Measurements from ENCODE around the gene TFF2.

The TFF2 gene

DNA sequence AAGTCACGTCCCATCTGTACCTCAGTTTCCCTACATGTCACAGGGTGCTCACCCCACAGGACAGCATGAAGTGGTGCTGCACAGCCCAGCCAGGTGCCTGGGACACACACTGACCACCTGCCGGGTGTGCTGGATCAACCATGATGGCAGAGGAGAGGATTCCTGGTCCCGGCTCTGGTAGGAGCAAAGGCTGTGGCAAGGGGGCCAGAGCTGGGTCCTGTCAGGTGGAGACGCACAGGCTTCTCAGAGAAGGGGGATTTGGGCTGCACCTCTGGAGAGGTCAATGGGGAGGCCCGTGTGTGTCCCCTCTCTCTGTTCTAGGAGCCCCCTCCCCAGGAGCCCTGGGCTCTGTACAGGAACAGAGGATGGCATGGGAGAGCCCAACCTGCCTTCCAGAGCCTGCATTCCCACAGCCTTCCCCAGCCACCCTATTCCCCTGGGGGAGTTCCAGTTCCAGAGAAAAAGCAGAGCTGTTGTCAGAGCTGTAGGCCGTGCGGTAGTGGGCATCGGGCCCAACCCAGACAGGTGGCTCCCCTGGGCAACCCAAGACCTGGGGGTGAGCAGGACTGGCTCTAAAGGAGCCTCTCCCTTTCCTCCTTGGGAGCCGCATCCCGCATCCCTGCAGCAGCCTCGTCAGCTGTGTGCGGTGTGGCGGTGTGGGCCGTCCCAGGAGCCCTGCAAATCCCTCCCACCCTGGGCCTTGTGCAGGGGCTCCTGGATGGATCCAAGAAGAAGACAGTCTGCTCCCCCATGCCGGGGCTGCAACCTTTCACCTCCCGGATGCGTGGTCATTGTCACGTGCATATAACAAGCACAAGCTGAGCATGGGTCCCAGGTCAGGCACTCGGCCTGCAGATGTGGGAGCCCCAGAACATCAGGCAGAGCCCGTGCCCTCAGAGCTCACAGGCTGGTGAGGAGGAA, 32.7 kb downstream of the TFF2 start:
- no peak for DNase-seq

DNA sequence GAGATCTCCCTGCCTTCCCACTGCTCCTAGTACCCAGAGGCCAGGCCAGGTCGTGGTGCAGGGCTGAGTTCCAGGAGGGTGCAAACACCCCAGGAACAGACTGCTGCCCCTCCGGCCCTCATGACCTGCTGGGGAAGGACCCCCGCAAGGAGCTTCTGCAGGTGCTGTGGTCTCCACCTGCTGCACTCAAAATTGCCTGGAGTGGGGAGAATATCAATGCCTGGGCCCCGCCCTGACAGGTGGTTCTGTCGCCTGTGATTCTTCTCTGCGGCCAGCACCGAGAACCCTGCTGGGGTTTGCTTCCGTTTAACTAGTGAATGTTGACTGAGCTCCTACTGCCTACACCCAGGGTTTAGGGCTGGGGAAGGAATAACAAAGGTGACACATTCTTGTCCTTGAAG, 33.5 kb downstream of the TFF2 start:
- DNase-seq = no peak

DNA sequence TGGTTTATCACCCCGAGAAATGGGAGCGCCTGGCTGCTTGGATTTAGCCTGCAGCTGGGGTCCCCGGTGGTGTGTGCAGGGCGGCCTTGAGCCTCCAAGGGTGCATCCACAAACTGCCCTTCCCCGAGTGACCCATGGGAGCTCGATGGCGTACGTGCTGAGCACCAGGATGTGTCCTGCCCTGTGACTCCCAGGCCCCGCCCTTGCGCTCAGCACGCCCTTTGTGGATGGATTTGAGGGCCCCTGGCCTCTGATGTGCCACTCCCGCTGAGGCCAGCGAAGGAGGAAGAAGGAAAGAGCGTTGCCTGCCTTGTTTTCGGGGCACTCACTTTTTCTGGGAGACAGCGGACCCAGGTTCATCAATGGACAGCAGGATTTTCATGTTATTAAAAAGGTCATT, 33.9 kb downstream of the TFF2 start:
- no peak for DNase-seq

DNA sequence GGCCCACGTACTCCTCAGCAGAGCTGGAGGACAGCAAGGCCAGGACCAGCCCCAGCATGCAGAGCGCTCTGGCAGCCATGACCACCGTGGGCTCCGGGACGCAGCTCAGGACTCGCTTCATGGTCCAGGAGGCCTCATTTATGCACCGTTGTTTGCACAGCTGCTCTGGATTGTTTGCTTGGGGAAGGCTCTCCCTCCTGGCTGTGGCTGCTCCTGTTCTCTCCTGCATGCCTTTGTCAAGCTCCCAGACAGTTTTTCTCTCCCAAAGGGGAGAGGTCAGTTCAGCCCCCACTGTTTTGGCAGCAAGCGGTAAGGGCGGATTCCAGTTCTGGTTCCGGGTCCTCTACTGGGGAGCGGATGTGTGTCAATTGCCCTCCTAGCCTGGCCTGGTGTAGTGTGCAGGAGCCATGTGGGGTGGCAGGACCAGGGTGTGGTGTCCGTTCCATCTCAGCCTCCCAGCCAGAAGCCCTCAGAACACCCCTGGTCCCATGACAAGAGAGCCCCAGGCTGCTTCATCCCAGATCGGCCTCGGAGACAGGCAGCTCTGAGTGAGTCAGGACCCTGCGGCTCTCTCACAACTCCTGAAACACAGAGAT, 35.4 kb downstream of the TFF2 start, which contains the start of gene TFF3:
Gene TFF3, minus strand, starts transcription at position 114 of the 596 bp plus-strand sequence. Its CDS starts 35 bp downstream, at position 79.
- DNase-seq = no peak

DNA sequence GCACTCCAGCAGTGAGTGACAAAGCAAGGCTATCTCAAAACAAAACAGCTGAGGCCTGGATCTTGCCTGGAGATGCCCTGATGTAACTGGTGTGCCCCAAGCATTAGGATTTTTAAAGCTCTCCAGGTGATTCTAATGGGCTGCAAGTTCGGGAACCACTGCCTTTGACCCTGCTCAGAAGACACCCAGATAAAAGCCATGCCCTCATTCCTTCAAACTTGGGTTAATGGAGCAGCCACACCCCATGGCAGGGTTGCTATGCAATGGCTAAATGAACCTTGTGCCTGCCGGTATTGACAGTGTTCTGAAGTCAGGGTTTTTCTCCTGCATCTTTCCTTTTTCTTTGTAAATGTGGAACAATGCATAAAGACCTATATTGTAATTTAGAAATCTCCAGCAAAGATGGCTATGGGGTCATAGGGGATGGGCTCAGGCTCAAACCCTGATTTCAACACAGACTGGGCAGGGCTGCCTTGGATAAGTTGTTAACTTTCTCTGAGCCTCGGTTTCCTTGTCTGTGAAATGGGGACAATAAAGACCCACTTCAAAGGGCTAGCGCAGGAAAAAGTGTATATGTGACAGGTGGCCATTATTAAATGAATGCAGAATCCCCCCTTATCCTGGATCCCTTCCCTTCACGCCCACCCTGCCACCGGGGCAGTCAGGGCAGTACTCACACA, 36.0 kb downstream of the TFF2 start:
- no peak for DNase-seq

DNA sequence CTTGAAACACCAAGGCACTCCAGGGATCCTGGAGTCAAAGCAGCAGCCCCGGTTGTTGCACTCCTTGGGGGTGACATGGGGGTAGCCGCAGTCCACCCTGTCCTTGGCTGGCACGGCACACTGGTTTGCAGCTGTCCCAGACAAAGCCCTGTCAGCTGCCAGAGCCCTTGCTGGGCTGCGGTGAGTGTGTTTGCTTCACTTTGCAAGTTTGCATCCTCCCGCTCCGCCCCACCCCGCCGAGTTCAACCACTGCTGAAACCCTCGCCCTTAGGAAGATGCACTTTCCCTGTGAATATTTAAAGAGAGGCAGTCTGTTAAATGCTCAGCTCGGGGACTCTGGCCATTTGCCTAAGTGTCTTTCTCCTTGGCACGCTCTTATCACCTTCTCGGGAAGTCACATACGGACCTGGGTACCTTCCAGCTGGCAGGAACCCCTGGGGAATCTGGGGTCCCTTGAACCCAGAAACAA, 37.3 kb downstream of the TFF2 start:
- no peak for DNase-seq

DNA sequence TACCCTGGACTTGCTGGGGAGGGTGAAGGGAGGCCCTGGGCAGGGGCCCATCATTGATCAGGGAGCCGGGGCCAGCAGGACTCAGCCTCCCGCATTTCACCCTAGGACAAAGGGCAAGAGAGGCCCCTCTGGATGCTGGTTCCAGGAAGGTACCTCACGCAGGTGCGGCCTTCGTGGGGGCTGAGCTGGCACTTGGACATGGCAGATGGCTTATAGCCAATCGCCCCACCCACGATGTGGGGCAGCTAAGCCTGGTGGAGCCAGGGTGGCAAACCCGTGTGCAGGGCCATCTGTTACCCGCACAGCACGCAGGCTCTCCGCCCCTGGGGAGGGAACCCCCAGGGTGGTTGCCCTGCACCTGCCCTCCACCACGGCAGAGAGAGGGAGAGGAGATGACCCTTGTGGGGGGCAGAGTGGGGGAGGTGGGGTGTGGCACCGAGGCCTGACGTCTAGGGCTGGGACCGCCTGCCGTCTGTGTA, 38.1 kb downstream of the TFF2 start:
- DNase-seq = no peak

DNA sequence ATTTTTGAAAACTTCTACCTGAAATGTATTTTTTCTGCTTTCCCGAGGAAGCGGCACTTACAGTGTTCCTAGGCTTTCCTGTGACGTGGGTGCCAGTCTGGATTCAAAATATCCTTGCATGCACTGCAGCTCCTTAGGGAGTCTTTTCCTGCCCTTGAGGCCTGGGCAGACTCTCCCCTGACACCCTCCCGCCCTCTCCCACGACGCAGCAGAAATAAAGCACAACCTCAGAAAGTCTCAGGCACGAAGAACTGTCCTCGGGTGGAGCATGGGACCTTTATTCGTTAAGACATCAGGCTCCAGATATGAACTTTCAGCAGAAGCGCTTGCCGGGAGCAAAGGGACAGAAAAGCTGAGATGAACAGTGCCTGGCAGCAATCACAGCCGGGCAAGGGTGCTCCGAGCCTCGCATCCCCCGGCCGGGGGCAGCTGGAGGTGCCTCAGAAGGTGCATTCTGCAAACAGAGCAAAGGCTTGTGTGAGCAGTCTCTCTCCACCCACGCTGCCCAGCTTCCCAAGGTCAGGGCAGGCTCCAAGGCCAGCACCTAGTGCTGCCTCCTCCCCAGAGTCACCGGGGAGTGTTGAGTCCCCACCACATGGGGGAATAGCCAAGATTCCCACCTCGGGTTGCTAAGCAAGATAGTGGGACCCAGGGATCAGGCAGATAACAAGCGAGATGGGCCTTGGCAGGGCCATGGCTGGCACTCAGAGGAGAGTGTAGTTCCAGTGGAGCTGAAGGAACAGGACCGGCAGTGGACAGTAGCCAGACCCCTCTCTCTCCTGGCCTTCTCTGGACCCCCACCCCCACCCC, 38.8 kb downstream of the TFF2 start:
- DNase-seq = no peak

DNA sequence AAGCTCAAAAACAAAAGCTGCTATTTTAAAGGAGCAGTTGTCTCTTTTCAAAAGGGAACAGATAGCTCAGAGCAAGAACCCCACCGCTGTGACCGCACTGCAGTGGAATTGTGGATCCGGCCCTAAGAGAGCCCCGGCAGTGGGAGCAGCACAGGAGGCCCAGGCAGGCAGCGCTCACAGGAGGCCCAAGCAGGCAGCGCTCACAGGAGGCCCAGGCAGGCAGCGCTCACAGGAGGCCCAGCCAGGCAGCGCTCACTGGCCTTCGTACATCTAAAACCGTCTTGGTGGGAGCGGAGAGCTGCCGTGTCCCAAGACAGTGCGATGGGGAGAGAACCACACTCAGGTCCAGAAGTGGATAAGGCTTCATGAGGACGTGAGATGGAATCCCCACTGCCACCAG, 39.6 kb downstream of the TFF2 start:
- DNase-seq = no peak

DNA sequence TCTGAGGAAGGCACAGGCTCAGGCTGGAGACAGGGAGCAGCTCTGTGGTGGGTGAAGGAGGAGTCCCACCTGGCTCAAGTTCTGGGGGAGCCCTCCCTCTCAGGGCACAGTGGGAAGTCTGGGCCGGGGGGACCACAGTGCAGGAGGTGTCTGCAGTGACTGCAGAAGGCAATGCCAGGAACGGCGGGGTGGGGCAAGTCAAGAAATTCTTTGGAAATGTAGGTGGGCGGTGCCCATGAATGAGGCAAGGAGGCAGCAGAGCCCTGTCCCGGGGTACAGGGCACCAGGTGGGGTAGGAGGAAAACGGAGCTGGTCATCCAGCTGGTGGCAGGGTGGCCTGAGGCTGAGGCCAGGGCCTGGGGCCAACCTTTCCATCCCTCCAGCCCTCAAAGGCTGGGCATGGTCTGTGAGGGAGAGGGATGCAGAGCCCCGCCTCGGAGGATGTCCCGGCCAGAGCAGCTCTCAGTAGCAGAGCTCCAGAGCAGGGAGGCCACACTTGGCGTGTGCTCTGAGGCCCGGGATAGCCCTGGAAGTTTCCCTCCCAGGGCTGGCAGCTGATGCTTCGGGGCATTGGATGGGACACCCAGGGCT, 40.3 kb downstream of the TFF2 start:
- no peak for DNase-seq

DNA sequence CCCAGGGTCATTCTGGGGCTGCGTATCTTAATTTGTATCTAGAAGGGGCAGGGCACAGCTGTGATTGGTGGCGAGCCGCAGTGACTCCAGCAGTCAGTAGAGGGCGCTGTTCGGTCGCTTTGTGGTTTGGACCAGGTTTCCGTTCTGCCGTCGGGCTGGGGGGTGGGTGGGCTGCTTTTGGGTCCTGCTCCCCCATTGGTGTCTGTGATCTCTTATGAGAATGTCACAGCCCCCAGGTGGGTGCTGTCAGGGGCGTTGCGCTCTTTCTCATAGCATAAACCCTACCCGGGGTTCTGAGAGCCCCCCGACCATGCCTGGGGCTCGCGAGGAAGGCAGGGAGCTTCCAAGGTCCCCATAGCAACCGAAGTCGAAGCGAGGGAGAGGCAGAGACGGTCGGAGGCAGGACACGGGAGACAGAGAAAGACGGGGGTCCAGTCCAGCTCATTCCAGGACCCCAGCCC, 41.0 kb downstream of the TFF2 start:
- peak; percentile 65 for DNase-seq

DNA sequence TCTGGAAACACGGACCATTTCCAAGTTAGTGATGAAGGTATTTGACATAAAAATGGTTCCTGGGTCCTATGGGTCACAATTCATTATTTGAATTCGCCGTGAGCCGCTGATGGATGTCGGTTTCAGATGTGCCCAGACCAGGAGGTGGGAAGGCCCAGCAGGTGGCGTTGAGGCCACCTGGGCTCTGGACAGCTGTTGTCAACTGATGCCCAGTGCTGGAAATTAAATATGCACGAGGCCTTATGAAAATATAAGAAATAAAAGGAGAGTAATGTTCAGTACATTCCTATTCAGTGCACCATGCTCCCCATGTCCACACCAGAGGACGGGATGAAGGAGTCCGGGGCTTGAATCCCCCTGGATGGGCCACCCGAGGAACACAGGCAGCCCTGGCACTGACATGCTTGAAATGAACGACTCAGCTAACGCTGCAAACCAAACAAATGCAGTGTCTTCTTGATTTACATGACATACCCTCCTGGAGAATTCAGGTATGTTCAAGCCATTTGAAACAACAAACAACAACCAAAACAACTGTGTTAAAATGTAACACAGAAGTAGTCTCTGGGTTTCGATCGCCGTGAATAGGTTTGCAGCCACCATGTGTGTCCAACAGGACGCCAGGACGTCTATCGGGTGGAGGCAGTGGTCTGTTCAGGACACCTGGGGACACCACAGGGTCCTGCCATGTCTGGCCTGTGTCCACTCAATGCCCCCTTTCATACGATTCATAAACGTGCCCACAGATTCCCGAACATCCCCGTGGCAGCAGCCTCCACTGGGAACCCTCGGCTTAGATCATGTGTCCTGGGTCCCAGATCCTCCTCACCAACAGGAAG, 41.7 kb downstream of the TFF2 start:
- no peak for DNase-seq

DNA sequence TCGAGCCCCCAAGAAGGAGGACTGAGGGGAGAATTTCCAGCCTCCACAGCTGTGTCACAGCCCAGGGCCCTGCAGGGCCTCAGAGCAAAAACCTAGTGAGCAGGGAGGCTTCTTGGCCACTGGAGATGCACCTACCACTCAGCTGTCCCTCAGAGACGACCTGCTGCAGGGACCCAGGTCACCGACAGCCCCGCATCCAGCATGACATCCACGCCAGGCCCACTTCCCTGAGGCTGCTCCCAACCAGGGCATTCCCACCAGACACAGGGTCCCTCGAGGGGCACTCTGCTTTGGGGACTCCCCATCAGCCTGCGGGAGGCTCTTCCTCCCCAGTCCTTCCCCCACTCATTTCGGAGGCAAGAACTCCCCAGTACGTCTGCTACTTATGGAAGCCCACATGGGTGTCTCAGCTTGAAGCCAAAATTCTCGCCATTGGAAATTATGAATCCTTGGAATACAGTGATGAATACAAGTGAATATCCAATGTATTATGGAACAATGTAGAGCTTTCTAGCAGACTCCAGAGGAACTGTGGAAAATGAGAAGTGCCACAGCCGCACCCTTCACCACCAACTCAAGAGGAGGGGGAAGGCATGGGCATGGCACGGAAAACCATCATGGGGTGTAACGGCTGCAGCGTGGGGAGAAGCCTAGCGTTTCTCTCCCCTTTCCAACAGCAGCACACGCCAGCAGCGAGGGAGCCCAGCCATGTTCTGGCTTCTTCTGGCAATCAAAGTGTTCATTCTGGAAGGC, 42.5 kb downstream of the TFF2 start:
- DNase-seq = no peak

DNA sequence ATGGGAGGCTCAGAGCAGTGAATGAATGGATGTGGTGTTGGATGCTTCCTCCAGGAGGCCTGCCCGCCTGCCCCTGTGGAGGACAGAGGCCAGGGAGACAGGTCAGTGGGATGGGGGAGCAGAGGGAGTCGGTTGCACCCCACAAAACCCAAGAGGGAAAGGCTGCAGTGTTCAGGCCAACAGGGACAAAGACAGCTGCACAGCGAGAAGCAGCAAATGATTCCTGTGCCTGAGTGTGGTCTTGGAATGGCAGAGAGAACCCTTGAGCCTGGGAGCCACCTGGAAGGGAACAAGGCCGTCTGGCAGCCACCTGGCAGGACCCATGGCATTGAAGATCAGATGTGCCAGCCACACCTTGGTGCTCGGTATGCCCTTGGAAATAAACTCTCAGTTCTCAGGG, 43.7 kb downstream of the TFF2 start:
- DNase-seq = no peak

DNA sequence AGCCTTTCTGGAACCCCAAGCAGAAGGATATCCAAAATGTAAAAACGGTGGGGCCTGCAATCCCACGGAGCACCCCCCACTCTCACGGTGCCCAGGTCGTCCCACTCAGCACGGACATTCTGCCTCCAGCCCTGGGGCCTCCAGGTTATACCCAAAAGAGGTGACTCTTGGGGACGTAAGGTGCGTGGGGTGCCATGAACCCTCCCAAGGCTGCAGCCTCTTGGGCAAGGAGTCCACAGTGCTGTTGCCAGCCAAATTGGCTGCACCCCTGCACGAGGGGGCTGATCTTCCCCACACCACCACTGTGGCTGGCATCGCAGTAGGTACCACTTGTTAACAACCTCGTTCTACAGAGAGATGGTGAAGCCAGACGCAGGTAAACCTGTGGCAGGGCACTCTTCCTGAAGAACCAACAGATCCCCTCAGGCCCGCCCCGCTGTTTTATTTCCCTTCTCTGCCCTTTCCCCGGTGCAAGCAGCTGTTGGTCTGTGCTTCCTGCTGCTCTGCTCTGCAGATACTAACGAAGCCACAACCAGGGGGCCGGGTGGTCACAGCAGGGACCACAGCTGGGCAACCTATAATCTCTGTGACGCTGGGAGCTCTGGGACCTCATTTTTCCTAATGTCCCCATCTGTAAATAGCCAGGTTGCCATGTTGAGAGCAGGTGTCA, 44.3 kb downstream of the TFF2 start:
- DNase-seq = no peak

DNA sequence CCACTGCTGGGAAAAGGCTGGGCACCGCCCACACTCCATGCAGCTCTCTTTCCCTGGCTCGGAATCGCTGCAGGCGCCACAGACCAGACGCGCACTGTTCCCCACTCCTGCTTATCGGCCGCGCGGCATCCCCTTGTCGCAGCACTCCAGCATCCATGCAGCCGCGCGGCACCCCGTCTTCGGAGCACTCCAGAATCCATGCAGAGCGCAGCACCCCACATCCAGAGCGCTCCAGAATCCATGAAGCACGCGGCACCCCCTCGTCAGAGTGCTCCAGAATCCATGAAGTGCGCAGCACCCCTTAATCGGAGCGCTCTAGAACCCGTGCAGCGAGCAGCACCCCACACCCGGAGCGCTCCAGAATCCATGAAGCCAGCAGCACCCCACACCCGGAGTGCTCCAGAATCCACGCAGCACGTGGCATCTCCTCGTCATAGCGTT, 45.1 kb downstream of the TFF2 start:
- no peak for DNase-seq

DNA sequence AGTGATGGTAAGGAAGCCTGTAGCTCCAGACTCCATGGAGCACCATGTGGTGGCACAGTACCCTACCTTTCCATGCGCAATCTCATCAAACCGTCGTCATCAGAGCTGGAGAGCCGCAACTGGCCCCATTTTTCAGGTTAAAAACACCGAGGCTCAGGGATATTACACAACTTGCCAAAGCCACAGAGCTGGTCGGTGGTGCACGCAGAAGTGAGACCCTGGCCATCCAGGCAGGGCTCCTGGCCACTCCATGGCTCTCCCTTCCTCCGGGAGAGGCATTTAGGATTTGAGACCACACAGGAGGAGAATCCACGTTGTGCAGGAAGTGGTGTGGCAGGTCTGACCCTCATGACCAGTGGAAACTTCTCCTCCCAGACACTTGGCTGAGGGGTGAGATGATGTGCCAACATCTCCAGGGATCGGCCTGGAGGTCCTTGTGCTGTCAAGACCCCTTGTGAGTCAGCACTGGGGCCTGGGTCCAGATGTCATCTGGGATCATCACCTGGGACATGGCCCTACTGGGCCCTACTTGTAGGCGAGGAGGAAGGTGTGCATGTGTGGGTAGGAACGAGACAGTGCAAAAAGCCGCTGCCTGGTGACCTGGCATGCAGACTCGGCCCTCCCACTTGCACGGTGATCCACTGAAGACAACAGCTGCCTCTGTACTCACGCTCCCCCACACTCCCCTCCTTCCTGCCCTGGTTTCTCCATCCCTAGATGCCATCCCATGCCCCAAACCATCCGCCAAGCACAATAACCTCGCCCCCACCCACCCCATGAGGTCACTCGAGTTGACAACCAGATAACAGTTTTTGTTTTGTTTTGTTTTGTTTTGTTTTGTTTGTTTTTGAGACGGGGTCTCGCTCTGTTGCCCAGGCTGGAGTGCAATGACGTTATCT, 46.0 kb downstream of the TFF2 start:
- no peak for DNase-seq

DNA sequence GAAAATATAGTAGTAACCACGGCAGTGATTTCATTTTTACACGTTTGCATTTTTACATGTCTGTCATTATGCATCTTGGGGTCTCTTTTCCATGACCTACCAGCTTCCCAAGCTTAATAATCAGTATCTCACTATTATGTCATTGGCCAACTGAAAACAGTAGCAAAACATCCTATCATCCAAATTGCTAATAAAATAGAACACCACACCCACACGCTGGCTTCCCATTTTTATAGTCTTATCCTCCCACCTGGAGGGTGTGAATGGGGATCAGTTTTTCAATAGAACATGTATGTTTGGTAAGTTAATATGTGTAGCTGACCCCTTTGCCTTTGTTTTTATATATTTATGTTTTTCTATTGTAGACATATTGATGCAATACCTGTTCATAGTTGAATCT, 47.4 kb downstream of the TFF2 start:
- DNase-seq = no peak

DNA sequence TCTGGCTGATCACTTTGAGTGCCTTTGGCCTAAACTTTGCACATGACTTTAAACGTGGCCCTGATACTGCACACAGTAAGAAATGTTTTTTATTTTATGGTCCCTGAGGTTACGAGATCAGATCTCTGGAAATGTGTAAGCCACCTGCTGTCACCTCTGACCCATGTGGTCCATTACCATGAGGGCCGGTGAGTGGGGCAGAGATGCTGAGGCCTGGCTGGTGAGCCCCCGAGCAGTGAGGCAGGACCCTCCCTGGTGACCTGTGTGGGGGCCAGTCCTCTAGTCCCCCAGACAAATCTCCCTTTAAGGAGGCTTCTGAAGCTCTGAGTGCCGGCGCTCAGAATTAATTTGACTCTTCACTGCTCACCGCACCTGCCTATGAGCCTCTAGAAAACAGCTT, 48.0 kb downstream of the TFF2 start:
- DNase-seq = no peak

Data from stimulated activated CD4-positive, alpha-beta T cell treated with anti-CD3 and anti-CD28 coated beads, Interleukin-12 subunit alpha, Interleukin-12 subunit beta, amount 100 ng/mL, for 4 hours (primary cell).